Lower lobe of right lung (tissue), 2 donors: ENCODE results near the gene SMAD6. TPM values are rescaled to one million over a fixed set of nuclear protein-coding genes. Genes with fewer than 3 reads are reported as not detected.

Experiments
- ATAC-seq, 2 donors: fragments of 200-7000 bp; cut with Tn5 transposase; one replicate each; pipeline ENCODE4 v1.9.1; 2020 to 2022; ENCODE audit warnings: mild to moderate bottlenecking in 2 of 2, moderate library complexity in 2 of 2
- DNase-seq: peaks from one replicate; pipeline ENCODE4 v3.0.0-alpha.2; 2020
- H3K27ac ChIP-seq: fragments of 200-600 bp; one replicate; pipeline ENCODE4 v1.8.0; 2022
- H3K27me3 ChIP-seq: fragments of 200-600 bp; one replicate; pipeline ENCODE4 v1.8.0; 2022; ENCODE audit warnings: low read depth
- H3K36me3 ChIP-seq: fragments of 200-600 bp; one replicate; pipeline ENCODE4 v1.8.0; 2022; ENCODE audit warnings: mild to moderate bottlenecking
- H3K4me1 ChIP-seq: fragments of 200-600 bp; one replicate; pipeline ENCODE4 v1.8.0; 2022
- H3K4me3 ChIP-seq: fragments of 200-600 bp; one replicate; pipeline ENCODE4 v1.8.0; 2022; ENCODE audit warnings: mild to moderate bottlenecking
- H3K9me3 ChIP-seq: fragments of 200-600 bp; one replicate; pipeline ENCODE4 v1.8.0; 2022
- intact Hi-C: fragments of 100-400 bp; cut with DNase I; formaldehyde crosslinking; loops from one replicate; pipeline ENCODE4 v1.11.0; 2022
- total RNA-seq: library from RNA; stranded (reverse); fragmentation: NEBNext Ultra II Directional; extraction: Animal tissue kit (Norgen Biotek cat#: 25700); gene quantifications from one replicate; pipeline ENCODE4 v1.2.1, GENCODE V29; 2021
- TF ChIP-seq, protein P1 (sequence below): fragments of 200-600 bp; IDR thresholded peaks from one replicate; pipeline ENCODE4 v1.8.0; 2022; ENCODE audit warnings: antibody characterized with exemption, mild to moderate bottlenecking
- donor health status: DM: no; HTN: yes; CAD: no; lungs with severe emphysema.

SMAD6 gene
- total RNA-seq, 1 donor from 2014 or later: 159 TPM

DNA sequence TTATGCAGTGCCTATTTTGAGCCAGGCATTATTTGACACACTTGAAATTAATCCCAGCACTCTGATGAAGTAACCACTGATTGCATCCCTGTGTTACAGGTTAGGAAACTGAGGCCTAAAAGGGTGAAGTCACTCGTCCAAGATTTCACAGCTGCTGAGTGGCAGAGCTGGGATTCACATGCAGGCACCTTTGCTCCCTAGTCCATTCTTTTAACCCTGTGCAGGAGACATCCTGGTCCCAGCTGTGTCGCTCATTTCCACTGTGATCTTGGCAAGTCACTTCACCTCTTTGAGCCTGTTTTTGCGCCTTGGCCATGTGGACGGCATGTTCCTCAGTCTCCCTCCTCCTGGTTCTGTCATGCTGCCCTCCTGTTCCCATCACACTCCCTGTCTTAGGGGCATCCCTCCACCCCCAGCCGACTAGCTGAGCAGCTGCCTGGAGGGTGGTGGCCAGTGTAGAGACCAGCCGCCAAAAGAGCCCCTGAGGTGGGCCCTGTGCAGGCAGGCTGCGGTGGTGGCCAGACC lies 70.6 kb downstream of the SMAD6 start:
- intact Hi-C loops: loop anchor here (10.0 kb wide), 1 partner anchor 168 kb away; no protein-coding TSS in a partner anchor
- DNase-seq (no peak), ATAC-seq (no peak)
- TF ChIP-seq, protein P1, sequence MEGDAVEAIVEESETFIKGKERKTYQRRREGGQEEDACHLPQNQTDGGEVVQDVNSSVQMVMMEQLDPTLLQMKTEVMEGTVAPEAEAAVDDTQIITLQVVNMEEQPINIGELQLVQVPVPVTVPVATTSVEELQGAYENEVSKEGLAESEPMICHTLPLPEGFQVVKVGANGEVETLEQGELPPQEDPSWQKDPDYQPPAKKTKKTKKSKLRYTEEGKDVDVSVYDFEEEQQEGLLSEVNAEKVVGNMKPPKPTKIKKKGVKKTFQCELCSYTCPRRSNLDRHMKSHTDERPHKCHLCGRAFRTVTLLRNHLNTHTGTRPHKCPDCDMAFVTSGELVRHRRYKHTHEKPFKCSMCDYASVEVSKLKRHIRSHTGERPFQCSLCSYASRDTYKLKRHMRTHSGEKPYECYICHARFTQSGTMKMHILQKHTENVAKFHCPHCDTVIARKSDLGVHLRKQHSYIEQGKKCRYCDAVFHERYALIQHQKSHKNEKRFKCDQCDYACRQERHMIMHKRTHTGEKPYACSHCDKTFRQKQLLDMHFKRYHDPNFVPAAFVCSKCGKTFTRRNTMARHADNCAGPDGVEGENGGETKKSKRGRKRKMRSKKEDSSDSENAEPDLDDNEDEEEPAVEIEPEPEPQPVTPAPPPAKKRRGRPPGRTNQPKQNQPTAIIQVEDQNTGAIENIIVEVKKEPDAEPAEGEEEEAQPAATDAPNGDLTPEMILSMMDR: no peak
- Histone ChIP-seq H3K4me1 (peaks cover 63% of the 10 kb centered on the region), H3K4me3 (no peak overlapping the region), H3K27me3 (no peaks in the 10 kb centered on the region), H3K36me3 (no peaks in the 10 kb centered on the region), H3K9me3 (no peaks in the 10 kb centered on the region), H3K27ac (peak overlapping the region; percentile 44)

DNA sequence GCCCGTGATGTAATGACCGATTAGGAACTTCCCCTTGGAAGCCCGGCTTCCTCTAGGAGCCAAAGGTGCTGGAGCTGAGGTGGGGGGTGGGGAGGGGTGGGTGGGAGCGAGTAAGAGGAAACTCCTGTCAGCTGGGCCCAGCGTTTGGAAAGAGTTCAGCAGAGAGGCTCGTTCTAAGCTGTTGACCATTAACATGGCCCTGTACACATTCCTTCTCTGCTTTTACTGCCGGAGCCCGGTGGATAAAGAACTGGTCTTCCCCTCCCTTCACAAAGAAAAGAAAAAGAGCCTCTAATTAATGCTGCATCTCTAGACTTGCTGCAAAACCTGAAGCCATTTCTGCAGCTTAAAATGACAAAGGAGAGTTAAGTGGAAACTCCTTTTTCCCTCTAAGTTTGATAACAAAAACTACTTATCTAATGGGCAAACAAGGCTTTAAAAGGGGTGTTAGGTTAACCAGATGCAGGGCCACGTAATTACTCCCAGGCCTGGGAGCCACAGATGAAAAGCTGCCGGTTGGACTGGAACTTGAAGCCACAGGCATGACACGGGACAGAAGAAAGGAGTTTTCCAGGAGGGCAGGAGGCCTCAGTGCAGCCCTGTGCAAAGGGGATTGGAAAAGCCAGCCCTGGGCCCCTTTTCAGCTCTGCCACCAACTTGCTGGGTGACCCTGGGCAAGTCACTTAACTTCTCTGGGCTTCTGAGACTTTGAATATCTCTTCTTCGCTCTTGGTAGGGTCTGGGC lies 71.3 kb downstream of the SMAD6 start:
- Histone ChIP-seq H3K4me3 (no peak overlapping the region), H3K27me3 (no peaks in the 10 kb centered on the region), H3K9me3 (no peaks in the 10 kb centered on the region), H3K27ac (peak overlapping the region; percentile 44), H3K36me3 (peaks cover 2% of the 10 kb centered on the region), H3K4me1 (peaks cover 63% of the 10 kb centered on the region)
- intact Hi-C loops: loop anchor here (10.0 kb wide), 1 partner anchor 168 kb away; no protein-coding TSS in a partner anchor
- ATAC-seq (peak; percentile 14), DNase-seq (no peak)
- TF ChIP-seq, protein P1: no peak

DNA sequence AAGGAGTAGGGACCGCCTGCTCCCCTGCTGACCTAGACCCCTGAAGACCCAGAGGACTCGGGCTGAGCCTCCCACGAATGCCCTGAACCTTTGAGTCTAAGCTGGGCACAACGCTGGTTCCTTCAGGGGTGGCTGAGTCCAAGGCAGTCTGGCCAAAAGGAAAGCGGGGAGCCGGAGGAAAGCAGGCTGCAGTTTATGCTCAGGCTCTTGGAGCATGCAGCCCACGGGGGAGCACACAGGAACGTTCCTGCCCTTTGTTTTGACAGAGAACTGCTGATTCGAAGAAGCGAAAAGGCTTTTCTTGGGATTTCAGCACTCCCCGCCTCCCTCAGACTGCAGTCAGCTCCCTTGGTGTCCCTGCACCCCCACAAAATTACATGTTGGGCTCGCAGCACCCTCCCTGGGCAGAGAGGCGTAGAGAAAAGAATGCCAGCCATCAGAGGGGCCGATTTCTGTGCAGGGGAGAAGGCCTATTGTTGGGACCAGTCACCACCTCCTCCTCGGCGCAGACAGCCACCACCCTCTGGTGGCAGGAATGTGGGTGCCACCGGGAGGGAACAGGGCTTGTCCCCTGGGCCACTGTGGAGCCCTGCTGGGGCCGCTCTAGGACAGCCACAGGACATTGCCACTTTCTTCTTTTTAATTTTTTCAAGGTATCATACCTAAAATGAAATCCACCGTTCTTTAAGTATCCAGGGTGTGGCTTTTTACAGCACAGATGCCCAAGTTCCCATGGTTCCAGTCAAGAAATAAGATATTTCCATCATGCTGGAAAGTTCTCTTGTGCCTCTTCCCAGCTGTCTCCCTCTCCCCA lies 72.2 kb downstream of the SMAD6 start:
- H3K36me3 ChIP-seq: peaks cover 3% of the 10 kb centered on the region
- H3K27me3 ChIP-seq: no peaks in the 10 kb centered on the region
- intact Hi-C loops: loop anchor here (10.0 kb wide), 1 partner anchor 169 kb away; no protein-coding TSS in a partner anchor
- H3K9me3 ChIP-seq: no peaks in the 10 kb centered on the region
- ATAC-seq (peak; percentile 94 to 96), DNase-seq (peak; percentile 88)
- H3K4me3 ChIP-seq: no peak overlapping the region
- peak overlapping the region; percentile 44 for H3K27ac ChIP-seq
- peaks cover 55% of the 10 kb centered on the region for H3K4me1 ChIP-seq
- TF ChIP-seq, protein P1: peak; percentile 98

DNA sequence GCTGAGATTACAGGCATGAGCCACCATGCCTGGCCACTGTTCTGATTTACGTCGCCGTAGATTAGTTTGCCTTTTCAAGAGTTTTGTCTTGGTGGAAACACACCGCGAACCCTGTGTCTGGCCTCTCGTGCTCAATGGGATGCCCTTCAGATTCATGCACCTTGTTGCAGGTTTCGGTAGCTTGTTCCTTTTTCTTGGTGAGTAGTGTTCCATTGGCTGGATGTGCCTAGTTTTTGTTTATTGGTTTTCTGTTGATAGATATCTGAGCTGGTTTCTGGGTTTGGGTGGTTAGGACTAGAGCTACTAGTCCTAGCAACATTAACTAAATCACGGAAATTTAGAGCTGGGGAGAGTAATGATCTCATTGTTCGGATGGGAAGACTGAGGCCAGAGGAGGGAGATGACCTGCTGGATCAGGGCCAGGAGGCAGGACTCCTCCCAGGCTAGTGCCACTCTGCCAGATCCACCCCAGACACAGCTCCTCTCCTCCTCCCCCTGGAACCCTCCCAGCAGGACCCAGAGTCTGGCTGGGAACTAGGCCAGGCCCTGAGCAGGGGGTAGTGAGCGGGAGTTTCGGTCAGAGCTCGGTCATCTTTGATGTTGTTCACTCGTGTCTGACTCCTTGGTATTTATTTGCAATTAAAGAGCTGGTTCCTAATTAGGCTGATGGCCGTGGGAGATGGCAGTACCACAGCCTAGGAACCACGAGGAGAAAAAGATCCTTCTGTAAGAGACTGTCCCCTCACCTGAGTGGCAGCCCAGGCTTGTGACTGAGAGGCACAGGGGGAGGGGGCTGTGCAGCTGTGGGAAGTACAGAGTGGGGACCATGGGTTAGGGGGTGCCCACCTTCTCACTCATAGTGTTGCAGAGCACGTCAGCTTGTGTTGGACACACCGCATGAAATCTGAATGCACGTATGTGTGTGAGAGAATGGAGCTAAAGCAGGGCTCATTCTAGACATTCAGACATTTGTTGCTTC lies 73.4 kb downstream of the SMAD6 start:
- no peaks in the 10 kb centered on the region for H3K27me3 ChIP-seq
- H3K9me3 ChIP-seq: no peaks in the 10 kb centered on the region
- TF ChIP-seq, protein P1: no peak
- ATAC-seq: no peak
- H3K36me3 ChIP-seq: peaks cover 8% of the 10 kb centered on the region
- DNase-seq: no peak
- no peak overlapping the region for H3K4me3 ChIP-seq
- intact Hi-C loops: loop anchor here (10.0 kb wide), 1 partner anchor 171 kb away; no protein-coding TSS in a partner anchor
- H3K27ac ChIP-seq: no peak overlapping the region
- peaks cover 43% of the 10 kb centered on the region for H3K4me1 ChIP-seq
